Right hindlimb (tissue), 1 donor: ENCODE measurements around the gene RNPS1.
A peak's percentile ranks its signal among the peaks of the same experiment; 100 is the strongest.

Experiments
- DNase-seq: peaks from one replicate; pipeline ENCODE4 v3.0.0-alpha.2; 2018

The RNPS1 gene

DNA sequence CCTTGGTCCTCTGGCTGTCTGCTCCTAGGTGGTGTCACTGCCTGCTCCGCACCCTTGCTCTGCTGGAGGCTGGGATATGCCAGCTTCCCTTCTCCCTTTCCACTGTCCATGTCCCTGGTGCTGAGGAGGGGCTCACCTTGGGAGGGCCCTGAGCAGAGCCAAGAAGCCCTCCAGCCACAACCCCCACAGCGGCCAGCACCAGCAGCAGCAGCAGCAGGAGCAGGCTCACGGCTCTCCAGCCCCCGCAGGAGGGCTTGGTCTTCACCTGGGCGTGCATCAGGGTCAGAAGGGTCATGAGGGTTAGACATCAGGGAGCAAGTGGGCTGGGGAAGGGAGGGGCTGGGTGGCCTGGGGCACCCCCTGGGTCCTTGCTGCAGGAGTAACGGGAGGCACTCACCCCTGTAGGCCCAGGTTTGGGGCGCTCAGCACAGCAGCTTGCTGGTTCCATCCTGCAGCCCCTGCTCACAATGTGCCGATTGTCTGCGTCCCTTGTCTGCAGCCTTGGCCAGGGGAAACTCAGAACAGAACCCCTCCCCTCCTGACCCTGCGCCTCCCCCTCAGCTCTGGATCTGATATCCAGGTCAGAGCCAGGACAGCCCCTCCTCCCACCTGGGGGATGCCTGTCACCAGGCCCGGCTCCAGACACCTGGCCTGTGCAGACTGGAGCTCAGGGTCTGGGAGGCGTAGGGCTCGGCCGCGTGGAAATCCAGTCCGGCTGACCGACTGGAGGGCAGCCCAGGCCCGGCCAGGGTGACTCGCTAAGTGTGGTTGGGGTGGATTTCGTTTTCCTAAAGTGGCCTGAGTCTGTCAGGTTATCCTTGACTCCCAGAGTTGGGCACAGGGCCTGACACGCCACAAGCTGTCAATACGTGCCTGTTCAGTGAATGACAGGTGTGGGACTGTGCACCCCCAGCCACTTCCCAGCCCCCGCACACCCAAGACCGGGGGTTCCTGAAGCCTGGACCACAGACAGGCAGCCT is 57.2 kb downstream of the RNPS1 start, which contains the start of gene BRICD5:
Gene BRICD5 (minus strand): TSS at position 478 of the 980 bp plus-strand sequence. CDS start 30 bp downstream, at position 448.
- peak; percentile 28 for DNase-seq

DNA sequence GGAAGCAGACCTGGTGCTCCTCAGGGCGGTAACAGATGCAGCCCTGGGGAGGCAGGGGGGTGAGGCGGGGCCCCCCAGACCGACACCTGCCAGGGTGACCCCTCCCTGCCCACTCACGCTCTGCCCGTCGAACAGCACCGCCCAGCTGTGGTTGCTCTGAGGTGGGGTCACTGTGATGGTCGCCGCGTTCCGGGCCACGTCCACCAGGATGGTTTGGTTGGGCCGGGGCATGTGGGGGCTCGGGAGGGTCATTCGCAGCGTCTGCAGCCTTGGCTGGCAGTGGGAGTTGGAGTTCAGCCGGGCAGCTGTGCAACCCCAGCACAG is 58.0 kb downstream of the RNPS1 start:
- no peak for DNase-seq

DNA sequence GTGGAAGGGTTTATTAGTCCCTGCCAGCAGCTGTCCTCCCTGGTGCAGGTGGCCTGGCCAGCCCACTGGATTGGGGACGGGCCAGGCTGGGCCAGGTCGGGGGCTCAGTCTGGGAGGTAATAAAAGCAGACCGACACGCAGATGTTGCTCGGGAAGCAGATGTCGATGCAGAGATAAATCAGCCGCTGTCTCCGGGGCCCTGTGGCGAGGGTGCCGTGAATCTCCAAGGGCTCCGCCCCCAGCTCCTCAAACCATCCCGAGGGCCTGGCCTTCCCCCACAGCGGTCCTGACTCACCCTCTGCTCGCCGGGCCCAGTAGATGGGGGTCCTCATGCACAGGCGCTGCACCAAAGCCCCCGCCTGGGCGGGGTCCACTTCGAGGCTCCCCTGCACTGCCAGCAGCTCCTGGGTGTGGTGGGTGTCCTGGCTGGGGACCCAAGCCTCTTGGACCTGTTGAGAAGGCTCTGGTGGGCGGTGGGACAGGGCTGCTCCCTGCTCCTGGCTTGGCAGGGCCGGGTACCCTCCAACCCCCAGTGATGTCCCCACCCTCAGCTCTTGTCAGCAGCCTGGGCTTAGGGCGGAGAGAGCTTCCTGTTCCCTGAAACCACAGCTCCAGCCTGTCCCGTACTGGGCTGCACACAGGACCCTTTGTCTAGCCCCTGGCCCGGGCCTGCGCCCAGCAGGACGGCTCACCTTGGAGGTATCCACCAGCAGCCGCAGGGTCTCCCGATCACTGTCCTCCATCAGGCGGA is 58.5 kb downstream of the RNPS1 start:
- DNase-seq, result peak; percentile 20

DNA sequence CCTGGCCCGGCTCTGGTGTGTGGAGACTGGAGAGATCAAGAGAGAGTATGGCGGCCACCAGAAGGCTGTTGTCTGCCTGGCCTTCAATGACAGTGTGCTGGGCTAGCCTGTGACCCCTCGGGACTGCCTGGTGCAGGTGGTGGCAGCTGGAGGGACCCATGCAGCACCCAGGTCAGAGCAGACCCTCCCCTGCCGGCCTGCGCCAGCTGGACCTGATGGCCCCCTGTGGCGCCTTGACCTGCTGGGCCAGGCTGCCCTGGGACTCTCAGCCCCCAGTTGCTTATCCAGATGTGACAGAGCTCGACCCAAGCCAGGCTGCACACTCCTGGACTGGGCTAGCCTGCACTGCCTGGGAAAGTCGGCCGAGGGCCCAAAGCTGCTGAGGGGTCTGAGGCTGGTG is 59.2 kb downstream of the RNPS1 start:
- peak; percentile 20 for DNase-seq

DNA sequence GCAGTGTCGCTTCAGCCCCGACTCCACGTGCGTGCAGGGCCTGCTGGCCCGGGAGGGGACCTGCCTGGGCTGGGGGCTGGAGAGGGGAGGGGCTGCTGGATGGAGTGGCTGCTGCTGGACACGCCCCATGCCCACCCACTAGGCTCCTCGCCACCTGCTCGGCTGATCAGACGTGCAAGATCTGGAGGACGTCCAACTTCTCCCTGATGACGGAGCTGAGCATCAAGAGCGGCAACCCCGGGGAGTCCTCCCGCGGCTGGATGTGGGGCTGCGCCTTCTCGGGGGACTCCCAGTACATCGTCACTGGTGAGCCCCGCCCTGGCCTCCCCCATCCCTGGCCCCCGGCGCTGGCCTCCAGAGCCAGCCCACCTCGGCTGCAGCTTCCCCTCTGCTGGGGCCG is 59.6 kb downstream of the RNPS1 start:
- DNase-seq, result peak; percentile 30

DNA sequence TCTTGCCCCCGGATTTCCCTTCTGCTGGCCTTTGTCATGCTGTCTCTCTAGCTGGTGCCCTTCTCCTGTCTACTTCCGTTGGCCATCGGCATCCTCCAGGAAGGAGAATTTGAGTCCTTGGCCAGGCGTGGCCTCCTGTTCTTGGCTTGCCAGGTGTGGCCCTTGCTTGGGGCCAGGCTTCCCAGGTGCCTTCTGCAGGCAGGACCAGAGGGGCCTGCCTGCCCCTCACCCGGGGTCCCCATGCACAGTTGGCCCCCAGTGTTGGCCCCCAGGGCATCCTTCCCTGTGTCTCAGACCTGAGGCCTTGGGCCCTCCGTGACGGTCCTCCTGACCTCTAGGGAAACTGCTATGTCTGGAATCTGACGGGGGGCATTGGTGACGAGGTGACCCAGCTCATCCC is 60.1 kb downstream of the RNPS1 start:
- no peak for DNase-seq

DNA sequence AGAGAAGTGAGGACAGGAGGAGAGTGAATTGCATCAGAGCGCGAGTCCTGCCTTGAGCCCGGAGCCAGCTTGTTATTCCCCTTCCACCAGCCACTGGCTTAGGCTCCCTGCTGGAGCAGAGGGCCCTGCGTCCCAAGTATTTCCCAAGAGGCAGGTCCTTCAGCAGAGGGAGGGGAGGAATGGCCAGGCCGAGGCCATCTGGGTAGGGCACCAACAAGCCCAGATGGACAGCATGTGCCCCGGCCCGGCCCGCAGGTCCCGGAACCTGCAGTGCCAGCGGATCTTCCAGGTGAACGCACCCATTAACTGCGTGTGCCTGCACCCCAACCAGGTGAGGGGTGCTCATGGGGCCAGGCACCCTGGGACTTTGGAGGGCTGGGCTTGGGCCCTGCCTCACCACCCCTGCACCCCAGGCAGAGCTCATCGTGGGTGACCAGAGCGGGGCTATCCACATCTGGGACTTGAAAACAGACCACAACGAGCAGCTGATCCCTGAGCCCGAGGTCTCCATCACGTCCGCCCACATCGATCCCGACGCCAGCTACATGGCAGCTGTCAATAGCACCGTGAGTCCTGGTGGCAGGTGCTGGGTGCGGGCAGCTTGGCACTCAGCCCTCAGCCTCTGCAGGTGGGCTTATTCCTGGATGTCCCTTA is 61.0 kb downstream of the RNPS1 start:
- no peak for DNase-seq

DNA sequence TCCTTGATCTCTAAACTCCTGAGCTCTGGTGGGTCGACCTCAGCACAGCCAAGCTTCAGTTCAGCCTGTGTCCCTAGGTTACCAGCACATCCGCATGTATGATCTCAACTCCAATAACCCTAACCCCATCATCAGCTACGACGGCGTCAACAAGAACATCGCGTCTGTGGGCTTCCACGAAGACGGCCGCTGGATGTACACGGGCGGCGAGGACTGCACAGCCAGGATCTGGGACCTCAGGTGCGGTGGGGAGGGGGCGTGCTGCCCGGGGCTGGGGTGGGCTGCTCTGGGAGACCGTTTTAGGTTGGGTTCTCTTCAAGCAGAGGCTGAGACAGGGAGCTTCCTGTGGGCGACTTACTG is 61.5 kb downstream of the RNPS1 start:
- DNase-seq, result peak; percentile 20

DNA sequence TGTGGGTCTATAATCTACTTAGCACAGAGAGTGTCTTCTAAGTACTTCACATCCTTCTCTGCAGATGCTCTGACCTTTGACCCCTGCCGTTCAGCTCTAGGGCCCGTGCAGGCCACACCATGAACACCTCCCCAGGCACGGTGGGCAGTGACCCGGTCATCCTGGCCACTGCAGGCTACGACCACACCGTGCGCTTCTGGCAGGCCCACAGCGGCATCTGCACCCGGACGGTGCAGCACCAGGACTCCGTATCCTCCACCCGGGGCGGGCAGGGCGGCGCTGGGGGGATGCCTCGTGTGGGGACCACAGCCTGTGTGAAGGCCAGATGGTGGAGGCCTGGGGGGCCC is 62.0 kb downstream of the RNPS1 start:
- DNase-seq, result no peak

DNA sequence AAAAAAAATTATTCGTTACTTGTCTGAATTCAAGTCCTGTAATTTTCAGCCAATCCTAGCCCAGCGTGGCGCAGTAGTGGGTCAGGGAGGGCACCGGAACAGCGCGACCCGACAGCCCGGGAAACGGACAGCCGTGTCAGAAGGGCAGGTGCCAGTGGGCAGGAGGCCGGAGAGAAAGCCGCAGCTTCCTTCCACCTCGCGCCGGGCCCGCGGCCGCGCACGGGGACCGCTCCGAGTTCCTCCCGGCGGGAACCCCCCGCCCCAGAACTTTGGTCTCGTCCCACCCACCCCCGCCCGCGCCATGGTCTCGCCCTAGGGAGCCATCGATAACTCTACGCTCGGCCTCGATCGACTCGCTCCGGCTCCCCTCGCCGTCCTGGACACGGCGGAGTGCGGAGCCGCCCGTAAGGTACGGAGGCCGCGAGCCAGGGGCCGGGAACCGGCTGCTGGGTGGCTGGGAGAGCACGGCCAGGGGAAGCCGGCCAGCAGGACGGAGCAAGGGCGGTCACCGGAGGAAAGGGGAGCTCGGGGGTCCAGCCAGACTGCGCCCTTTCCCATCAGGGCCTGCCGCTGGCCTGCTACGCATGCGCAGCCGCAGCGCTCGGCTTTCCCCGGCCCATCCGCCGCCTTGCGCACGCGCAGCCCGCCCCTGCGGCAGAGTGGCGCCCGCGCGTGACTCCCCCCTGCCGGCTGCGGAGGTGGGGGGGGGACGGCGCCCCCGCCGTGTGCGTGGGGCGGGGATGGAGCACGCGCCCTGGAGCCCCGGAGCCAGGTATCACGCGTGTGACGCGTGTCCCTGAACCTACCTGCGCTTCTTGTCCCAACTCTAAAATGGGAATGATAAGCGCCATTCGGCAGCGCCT is 62.6 kb downstream of the RNPS1 start, which contains the start of gene MLST8:
Gene MLST8 (plus strand): TSS at position 351 of the 863 bp plus-strand sequence. CDS start 632 bp downstream, outside the sequence.
- peak; percentile 91 for DNase-seq

DNA sequence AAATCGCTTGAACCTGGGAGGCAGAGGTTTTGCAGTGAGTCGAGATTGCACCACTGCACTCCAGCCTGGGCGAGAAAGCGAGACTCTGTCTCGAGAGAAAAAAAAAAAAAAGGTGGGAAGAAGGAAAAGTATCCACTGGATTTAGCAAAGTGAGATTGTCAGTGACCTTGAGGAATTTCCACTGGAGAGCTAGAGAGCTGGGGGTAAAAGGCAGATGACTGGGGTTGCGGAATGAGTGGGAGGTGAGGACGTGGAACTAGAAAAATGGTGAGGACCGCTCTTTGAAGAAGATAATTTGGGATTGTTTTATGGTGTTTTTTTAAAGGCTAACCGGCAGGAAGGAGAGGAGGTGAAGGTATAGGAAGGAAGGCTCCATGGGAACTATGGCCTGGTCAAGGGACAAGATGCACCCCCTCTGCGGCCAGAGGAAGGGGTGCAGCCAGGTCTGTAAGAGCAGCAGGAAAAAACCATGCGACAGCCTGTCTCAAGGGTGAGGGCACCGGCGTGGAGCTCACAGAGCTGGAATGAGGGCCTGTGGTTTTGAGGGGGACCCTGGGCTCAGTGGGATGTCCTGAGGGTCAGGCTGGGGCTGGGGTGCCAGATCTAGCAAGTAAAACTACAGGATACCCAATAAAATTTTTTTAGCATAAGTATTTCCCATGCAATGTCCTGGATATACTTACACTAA is 63.4 kb downstream of the RNPS1 start:
- no peak for DNase-seq
